ENCODE results near the gene ZNF775. TPM values are rescaled to one million over a fixed set of nuclear protein-coding genes. Genes with fewer than 3 reads are reported as not detected.

ZNF775 gene
- total RNA-seq: 10 to 100 TPM; 10.9 to 11.8 (median 11.3) TPM
- long read RNA-seq, donor 1, transcript ZNF775-201 (3 exons, 2,257 nt): major isoform, 31 of 41 reads
- long read RNA-seq, donor 1, partial matches to known transcripts: 9 of 41 reads
- long read RNA-seq, donor 1, other reads (novel, unspliced or antisense): 1 of 41 reads
- long read RNA-seq, donor 2, partial matches to known transcripts: 0 of 1 reads
- long read RNA-seq, donor 2, other reads (novel, unspliced or antisense): 1 of 1 reads

DNA sequence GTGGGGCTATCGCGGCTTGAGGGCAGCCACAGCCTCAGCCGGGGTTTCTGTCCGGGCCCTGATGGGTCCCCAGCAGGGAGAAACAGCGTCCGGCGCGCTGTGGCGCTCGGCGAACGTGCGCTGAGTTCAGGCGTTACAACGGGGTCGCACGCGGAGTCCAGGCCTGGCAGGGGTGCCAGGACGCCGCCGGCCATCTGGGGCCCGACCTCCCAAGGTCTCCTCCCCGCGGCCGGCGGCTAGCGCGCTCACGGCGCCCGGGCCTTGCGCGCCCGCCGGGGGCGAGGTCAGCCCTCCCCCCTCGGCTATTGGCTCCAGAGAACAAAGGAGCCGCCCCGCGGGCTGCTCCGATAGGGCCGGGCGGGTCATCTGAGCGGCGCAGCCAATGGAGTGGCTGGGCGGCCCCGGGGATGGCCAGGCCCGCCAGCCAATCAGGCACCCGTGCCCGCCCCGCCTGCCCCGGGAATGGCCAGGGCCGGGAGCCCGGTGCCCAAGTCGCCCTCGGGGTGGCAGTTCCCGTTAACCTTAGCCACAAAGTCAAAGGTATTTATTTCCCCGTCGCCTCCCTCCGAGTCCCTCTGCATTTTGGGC, at the start of gene ZNF775:
TSS of gene ZNF775 (plus strand) at position 478 of the 588 bp plus-strand sequence. CDS start 9,141 bp downstream, outside the sequence.
- Histone ChIP-seq H3K9me3 (no peaks in the 10 kb centered on the region), H3K36me3 (ENCODE audit: low read depth) (no peaks in the 10 kb centered on the region), H3K4me3 (peak within 1 kb of the TSS; percentile 56), H3K4me1 (ENCODE audit: low read depth) (peaks cover 55% of the 10 kb centered on the region)
- DNase-seq (peak; percentile 96 to 98 (median 97)), ATAC-seq (peak; percentile 74)
- intact Hi-C loops (cut with DNase I, micrococcal nuclease): no loop called here
- TF ChIP-seq, protein P1, sequence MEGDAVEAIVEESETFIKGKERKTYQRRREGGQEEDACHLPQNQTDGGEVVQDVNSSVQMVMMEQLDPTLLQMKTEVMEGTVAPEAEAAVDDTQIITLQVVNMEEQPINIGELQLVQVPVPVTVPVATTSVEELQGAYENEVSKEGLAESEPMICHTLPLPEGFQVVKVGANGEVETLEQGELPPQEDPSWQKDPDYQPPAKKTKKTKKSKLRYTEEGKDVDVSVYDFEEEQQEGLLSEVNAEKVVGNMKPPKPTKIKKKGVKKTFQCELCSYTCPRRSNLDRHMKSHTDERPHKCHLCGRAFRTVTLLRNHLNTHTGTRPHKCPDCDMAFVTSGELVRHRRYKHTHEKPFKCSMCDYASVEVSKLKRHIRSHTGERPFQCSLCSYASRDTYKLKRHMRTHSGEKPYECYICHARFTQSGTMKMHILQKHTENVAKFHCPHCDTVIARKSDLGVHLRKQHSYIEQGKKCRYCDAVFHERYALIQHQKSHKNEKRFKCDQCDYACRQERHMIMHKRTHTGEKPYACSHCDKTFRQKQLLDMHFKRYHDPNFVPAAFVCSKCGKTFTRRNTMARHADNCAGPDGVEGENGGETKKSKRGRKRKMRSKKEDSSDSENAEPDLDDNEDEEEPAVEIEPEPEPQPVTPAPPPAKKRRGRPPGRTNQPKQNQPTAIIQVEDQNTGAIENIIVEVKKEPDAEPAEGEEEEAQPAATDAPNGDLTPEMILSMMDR (IDR thresholded peaks at IDR 0.05): no peak

DNA sequence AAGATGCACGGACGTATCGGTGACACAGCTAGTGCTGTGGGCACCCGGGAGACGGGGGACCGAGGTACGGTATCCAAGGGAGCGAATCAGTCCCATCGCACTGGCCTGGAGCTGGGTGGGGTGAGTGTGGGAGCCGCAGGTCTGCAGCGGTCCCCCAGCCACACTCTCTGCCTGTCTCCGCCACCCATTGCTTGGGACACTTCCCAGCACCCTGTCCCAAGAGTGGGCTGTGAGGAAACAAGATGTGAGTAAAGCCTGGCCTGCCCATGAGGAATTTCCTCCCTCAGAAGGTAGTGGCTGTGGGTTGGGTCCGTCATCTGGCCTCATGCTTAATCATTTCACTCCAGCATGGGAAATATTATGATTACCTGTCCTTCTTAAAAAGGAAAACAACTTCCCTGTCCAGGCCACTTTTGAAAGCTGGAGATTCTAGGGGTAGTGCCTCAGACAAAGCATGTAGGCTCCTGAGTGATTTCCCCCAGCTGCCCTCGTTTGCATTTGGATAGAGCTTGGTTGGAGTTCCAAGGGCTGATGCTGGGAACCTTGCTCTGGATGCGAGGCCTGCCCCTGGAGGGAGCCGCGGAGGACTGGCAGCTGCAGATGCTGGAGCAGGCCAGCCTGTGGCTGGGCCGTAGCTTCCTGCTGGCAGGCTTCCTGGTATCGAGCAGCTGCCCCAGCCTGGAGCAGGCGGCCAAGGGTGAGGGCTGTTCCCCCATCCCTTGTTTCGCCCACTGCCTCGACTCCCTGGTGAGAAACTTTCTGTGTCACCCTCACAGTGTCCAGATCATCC, 49.6 kb upstream of the ZNF775 start:
- H3K4me3 ChIP-seq: no peak overlapping the region
- ATAC-seq (peak; percentile 44), DNase-seq (no peak)
- intact Hi-C loops (cut with DNase I, micrococcal nuclease): no loop called here
- H3K36me3 ChIP-seq (ENCODE audit: low read depth): no peaks in the 10 kb centered on the region
- no peaks in the 10 kb centered on the region for H3K9me3 ChIP-seq
- TF ChIP-seq, protein P1 (IDR thresholded peaks at IDR 0.05): no peak
- no peaks in the 10 kb centered on the region for H3K4me1 ChIP-seq (ENCODE audit: low read depth)

DNA sequence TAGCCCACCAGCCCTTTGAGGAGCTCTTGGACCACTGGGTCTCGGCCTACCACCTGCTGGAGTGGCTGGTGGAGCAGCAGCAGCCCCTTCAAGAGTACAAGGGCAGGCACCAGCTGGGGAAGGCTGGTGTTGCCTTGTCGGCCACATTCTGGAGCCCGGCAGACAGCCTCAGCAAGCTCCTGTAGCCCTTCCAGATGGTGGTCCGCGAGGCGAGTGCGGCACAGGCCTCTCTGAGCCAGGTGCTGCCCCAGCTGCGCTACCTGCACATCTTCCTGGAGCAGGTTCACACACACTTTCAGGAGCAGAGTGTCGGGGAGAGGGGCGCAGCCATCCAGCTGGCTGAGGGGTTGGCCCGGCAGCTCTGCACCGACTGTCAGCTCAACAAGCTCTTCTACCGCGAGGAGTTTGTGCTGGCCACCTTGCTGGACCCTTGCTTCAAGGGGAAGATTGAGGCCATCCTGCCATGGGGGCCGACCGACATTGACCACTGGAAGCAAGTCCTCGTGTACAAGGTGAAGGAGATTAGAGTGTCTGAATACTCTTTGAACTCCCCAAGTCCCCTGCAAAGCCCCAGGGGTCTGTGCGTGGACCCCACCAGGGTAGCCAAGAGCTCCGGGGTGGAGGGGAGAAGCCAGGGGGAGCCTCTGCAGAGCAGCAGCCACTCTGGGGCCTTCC, 48.8 kb upstream of the ZNF775 start:
- TF ChIP-seq, protein P1 (IDR thresholded peaks at IDR 0.05): no peak
- no peak for ATAC-seq
- no peaks in the 10 kb centered on the region for H3K36me3 ChIP-seq (ENCODE audit: low read depth)
- no peak for DNase-seq
- H3K9me3 ChIP-seq: no peaks in the 10 kb centered on the region
- no peaks in the 10 kb centered on the region for H3K4me1 ChIP-seq (ENCODE audit: low read depth)
- intact Hi-C loops (cut with DNase I, micrococcal nuclease): no loop called here
- no peak overlapping the region for H3K4me3 ChIP-seq

DNA sequence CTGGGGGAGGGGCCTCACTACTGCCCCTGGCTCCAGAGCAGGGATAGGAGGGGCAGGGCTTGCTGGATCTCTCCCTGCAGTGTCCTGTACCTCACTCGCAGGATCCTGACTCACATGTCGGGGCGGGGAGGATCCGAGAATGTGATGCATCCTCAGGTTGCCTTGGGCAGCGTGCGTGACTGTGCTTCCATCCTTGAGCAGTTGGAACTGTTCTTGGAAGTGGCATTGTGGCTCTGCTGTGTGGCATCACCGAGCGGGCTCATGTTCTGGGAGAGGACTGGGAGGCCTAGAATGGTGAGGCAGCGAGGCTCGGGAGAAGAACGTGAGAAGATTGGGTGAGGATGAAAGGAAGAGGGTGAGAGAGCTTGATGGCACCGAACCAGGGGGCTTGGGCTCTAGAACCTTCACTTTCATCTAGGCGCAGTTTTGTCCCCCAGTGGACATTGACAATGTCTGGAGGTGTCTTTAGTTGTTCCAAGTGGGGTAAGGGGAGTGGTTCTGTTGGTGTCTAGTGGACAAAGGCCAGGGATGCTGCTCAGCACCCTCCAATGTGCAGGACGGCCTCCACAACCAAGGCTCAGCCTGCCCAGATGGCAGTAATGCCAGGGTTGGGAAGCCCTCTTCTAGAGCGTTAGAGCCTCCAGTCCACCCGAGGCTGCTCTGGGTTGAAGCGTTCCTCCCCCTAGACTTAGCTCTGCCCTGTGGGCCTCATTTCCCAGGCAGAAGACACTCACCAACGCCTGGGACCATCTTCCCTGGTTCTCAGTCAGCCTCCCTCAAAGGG, 46.1 kb upstream of the ZNF775 start:
- H3K9me3 ChIP-seq: no peaks in the 10 kb centered on the region
- no peak for DNase-seq
- H3K4me1 ChIP-seq (ENCODE audit: low read depth): peaks cover 10% of the 10 kb centered on the region
- no peak for ATAC-seq
- no peaks in the 10 kb centered on the region for H3K36me3 ChIP-seq (ENCODE audit: low read depth)
- TF ChIP-seq, protein P1 (IDR thresholded peaks at IDR 0.05): no peak
- no peak overlapping the region for H3K4me3 ChIP-seq
- intact Hi-C loops (cut with DNase I, micrococcal nuclease): no loop called here

DNA sequence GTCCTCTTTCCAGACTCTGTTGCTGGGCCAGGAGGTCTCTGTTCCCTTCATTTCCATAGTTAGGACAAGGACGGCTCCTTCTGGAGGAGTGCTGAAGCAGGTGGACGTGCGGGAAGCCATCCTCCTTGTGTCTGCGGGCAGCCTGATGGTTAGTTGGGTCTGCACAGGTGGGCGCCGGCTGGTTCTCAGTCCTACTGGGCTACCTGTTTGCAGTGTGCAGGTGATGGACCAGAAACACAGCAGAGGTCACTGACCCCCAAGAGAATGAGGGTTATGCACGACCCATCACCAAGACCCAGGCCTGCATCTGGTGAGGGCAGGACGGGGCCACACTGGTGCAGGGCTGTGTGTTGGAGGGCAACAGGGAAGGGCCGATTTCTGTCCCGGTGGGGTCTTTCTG, 45.5 kb upstream of the ZNF775 start:
- peaks cover 16% of the 10 kb centered on the region for H3K4me1 ChIP-seq (ENCODE audit: low read depth)
- no peak for ATAC-seq
- no peaks in the 10 kb centered on the region for H3K9me3 ChIP-seq
- no peaks in the 10 kb centered on the region for H3K36me3 ChIP-seq (ENCODE audit: low read depth)
- H3K4me3 ChIP-seq: no peak overlapping the region
- DNase-seq: no peak
- intact Hi-C loops (cut with DNase I, micrococcal nuclease): no loop called here
- TF ChIP-seq, protein P1 (IDR thresholded peaks at IDR 0.05): no peak
